Endothelial cell of umbilical vein (primary cell): ENCODE data around the gene LAMB1. TPM values are rescaled to one million over a fixed set of nuclear protein-coding genes. Genes with fewer than 3 reads are reported as not detected.

Experiments
- BruUV-seq: library from RNA; stranded (reverse); fragments of 400-500 nt; replicated peaks from 2 replicates; lab custom pipeline; 2021; lab: Mats Ljungman, UMichigan
- CTCF ChIA-PET: fragments of 300-600, 350-600 bp; sonication (Branson Sonifier 250); formaldehyde crosslinking; loops from one replicate; lab custom pipeline; 2021; ENCODE audit warnings: antibody characterized with exemption, inconsistent platforms; lab: Charles Lee
- POLR2A ChIA-PET: fragments of 300-600, 350-600 bp; sonication (Branson Sonifier 250); formaldehyde crosslinking; loops from one replicate; lab custom pipeline; 2021; ENCODE audit warnings: antibody characterized with exemption, inconsistent platforms; lab: Charles Lee
- DNase-seq: peaks from one replicate; pipeline ENCODE4 v3.0.0-alpha.2; 2011; ENCODE audit warnings: low read depth, low spot score
- FAIRE-seq: peaks from 2 replicates; lab custom pipeline; 2011; peaks lifted over from hg19 to GRCh38; lab: Jason Lieb, UNC
- H2AFZ ChIP-seq: 2 replicates; pipeline ENCODE4 v1.6.0; 2012; ENCODE audit warnings: low read depth, low read length, control low read depth, inconsistent platforms
- H3K27ac ChIP-seq: 2 replicates; pipeline ENCODE4 v1.5.1; 2011; ENCODE audit warnings: low read depth, mild to moderate bottlenecking, control low read depth, low read length, moderate library complexity; ENCODE audit not compliant: insufficient read depth
- H3K27me3 ChIP-seq, 2 experiments: 2 replicates each; pipeline versions ENCODE4 v1.6.0 to v1.6.1; 2011; ENCODE audit warnings: low read length in 2 of 2, mixed read lengths in 1 of 2; ENCODE audit not compliant: control insufficient read depth in 2 of 2, insufficient read depth in 2 of 2
- H3K36me3 ChIP-seq, 2 experiments: 2 replicates in 1 of 2; 3 replicates in 1 of 2; pipeline ENCODE4 v1.5.1; 2011; ENCODE audit warnings: low read length in 2 of 2, mild to moderate bottlenecking in 1 of 2, moderate library complexity in 1 of 2; ENCODE audit not compliant: control insufficient read depth in 2 of 2, insufficient read depth in 2 of 2; ENCODE audit errors: extremely low read depth in 1 of 2
- H3K4me1 ChIP-seq: 3 replicates; pipeline ENCODE4 v1.5.1; 2011; ENCODE audit warnings: mild to moderate bottlenecking, low read length; ENCODE audit not compliant: control insufficient read depth, insufficient read depth; ENCODE audit errors: extremely low read depth
- H3K4me2 ChIP-seq: 2 replicates; pipeline ENCODE4 v1.6.1; 2011; ENCODE audit warnings: low read length, control low read depth, mixed read lengths; ENCODE audit not compliant: insufficient read depth
- H3K4me3 ChIP-seq, 3 experiments: fragments of 200-600 bp in 1 of 3; sonication (generic), shearing (Covaris generic) in 1 of 3; replicated peaks in 1 of 3; 2 replicates each; pipeline ENCODE4 v1.5.1; 2011 to 2016; ENCODE audit warnings: control low read depth in 3 of 3, low read length in 3 of 3, mild to moderate bottlenecking in 2 of 3, inconsistent platforms in 1 of 3, low read depth in 1 of 3, moderate library complexity in 1 of 3; ENCODE audit not compliant: insufficient read depth in 1 of 3
- H3K79me2 ChIP-seq: 2 replicates; pipeline ENCODE4 v1.6.0; 2012; ENCODE audit warnings: low read length, inconsistent platforms; ENCODE audit not compliant: control insufficient read depth, insufficient read depth
- H3K9ac ChIP-seq: replicated peaks from 2 replicates; pipeline ENCODE3; 2011; ENCODE audit warnings: low read length, control low read depth; ENCODE audit not compliant: insufficient read depth; ENCODE audit errors: extremely low read depth
- H3K9me1 ChIP-seq: replicated peaks from 3 replicates; pipeline ENCODE4 v1.6.0; 2011; ENCODE audit warnings: mild to moderate bottlenecking, low read length; ENCODE audit not compliant: control insufficient read depth, insufficient read depth; ENCODE audit errors: extremely low read depth
- H3K9me3 ChIP-seq: replicated peaks from 2 replicates; pipeline ENCODE4 v1.5.1; 2012; ENCODE audit warnings: low read length, inconsistent platforms; ENCODE audit not compliant: control insufficient read depth, insufficient read depth
- H4K20me1 ChIP-seq: replicated peaks from 2 replicates; pipeline ENCODE3; 2011; ENCODE audit warnings: mild to moderate bottlenecking, low read length; ENCODE audit not compliant: control insufficient read depth, insufficient read depth; ENCODE audit errors: extremely low read depth
- CTCF ChIP-seq, 2 donors: IDR thresholded peaks; 1 replicate in 1 of 2; 2 replicates in 1 of 2; pipeline ENCODE4 v1.5.1; 2011; ENCODE audit warnings: low read length in 2 of 2, mild to moderate bottlenecking in 2 of 2, moderate library complexity in 2 of 2, control low read depth in 1 of 2, inconsistent platforms in 1 of 2, low read depth in 1 of 2; ENCODE audit not compliant: insufficient read depth in 1 of 2; ENCODE audit errors: extremely low read depth in 1 of 2
- EZH2 ChIP-seq: IDR thresholded peaks from 2 replicates; pipeline ENCODE4 v1.6.1; 2012; ENCODE audit warnings: borderline replicate concordance, low read depth, mild to moderate bottlenecking, moderate library complexity, low read length, inconsistent platforms; ENCODE audit not compliant: severe bottlenecking
- FOS ChIP-seq: IDR thresholded peaks from 2 replicates; pipeline ENCODE4 v1.6.1; 2011; ENCODE audit warnings: mild to moderate bottlenecking, low read length, moderate library complexity, borderline replicate concordance; ENCODE audit not compliant: insufficient read depth
- MAX ChIP-seq: IDR thresholded peaks from 2 replicates; pipeline ENCODE4 v1.6.1; 2011; ENCODE audit not compliant: insufficient read depth, insufficient read length
- POLR2AphosphoS5 ChIP-seq: IDR thresholded peaks from 2 replicates; pipeline ENCODE4 v1.6.1; 2012; ENCODE audit warnings: low read depth, mild to moderate bottlenecking, control low read depth, low read length, moderate library complexity; ENCODE audit not compliant: insufficient read depth
- dilution Hi-C: fragments of 300-500 bp; cut with MboI; formaldehyde crosslinking; loops from one replicate; pipeline ENCODE4 v1.15.0; 2019; ENCODE audit warnings: low sequenced_read_pairs; ENCODE audit not compliant: extremely low pct_ligation_motif_present
- intact Hi-C: fragments of 100-400 bp; cut with micrococcal nuclease; formaldehyde crosslinking; loops from one replicate; pipeline ENCODE4 v1.10.0; 2022
- polyA plus RNA-seq, 4 experiments: library from polyadenylated mRNA; depleted of rRNA in 3 of 4; stranded (reverse) in 3 of 4; unstranded in 1 of 4; fragments of >200 nt; gene quantifications; 2 replicates each; pipeline versions ENCODE4 v1.2.1 to v1.2.3, GENCODE V29; 2011 to 2012; ENCODE audit warnings: missing spikeins in 1 of 4
- total RNA-seq: library from RNA; stranded (reverse); gene quantifications from 2 replicates; pipeline ENCODE4 v1.2.3, GENCODE V29; 2021

Gene LAMB1
- total and polyA plus RNA-seq, 2 donors (not counting 3 experiments of a cell fraction or from before 2014, with no cell fraction given) = 588 to 703 TPM

GRCh38 chr7:107913851-107914250, 89.1 kb downstream of the LAMB1 start:
- Histone ChIP-seq H2AFZ (no peak overlapping the region), H3K9ac (no peak overlapping the region), H3K4me3 (no peak overlapping the region), H3K79me2 (peaks cover 10% of the 10 kb centered on the region), H3K4me2 (no peak overlapping the region), H3K9me1 (peaks cover 2% of the 10 kb centered on the region), H4K20me1 (no peaks in the 10 kb centered on the region), H3K36me3 (peaks cover 8 to 37% of the 10 kb centered on the region in 2 experiments), H3K9me3 (no peaks in the 10 kb centered on the region), H3K4me1 (peaks cover 6% of the 10 kb centered on the region), H3K27ac (no peak overlapping the region), H3K27me3 (no peaks in the 10 kb centered on the region)
- POLR2A ChIA-PET = no interaction called here
- FAIRE-seq (no peak), DNase-seq (no peak)
- TF ChIP-seq FOS (peak; percentile 25), POLR2AphosphoS5 (no peak)
- CTCF ChIA-PET = no interaction called here
- dilution Hi-C loops (no loop called here), intact Hi-C loops (no loop called here)
- BruUV-seq = no TSS peak

GRCh38 chr7:107911981-107912380, 91.0 kb downstream of the LAMB1 start:
- no peak for DNase-seq
- TF ChIP-seq MAX = no peak
- TF ChIP-seq EZH2 = no peak
- no peak for TF ChIP-seq CTCF (IDR thresholded peaks at IDR 0.05; ENCODE audit: extremely low read depth in 1 of 2, insufficient read depth in 1 of 2, low read depth in 1 of 2, low read length in 2 of 2)
- Histone ChIP-seq H3K9me1 (peaks cover 2% of the 10 kb centered on the region), H3K27me3 (no peaks in the 10 kb centered on the region), H2AFZ (no peak overlapping the region), H4K20me1 (no peaks in the 10 kb centered on the region), H3K4me1 (peaks cover 6% of the 10 kb centered on the region), H3K27ac (no peak overlapping the region), H3K36me3 (peaks cover 9 to 21% of the 10 kb centered on the region in 2 experiments), H3K79me2 (peaks cover 10% of the 10 kb centered on the region), H3K4me3 (no peak overlapping the region), H3K4me2 (no peak overlapping the region), H3K9me3 (no peaks in the 10 kb centered on the region), H3K9ac (no peak overlapping the region)
- no TSS peak for BruUV-seq
- dilution Hi-C loops = no loop called here
- POLR2A ChIA-PET = interaction anchor here (0.7 kb wide), 1 partner anchor 372 kb away, joined by 3 read pairs; no protein-coding TSS in a partner anchor
- intact Hi-C loops = no loop called here
- CTCF ChIA-PET = interaction anchor here (1.2 to 2.5 kb wide), 3 partner anchors 10 to 234 kb away, joined by 3 to 8 read pairs (median 4); no protein-coding TSS in a partner anchor
- no peak for FAIRE-seq
